Measurements from ENCODE around the gene PPP1R2B.

DNA sequence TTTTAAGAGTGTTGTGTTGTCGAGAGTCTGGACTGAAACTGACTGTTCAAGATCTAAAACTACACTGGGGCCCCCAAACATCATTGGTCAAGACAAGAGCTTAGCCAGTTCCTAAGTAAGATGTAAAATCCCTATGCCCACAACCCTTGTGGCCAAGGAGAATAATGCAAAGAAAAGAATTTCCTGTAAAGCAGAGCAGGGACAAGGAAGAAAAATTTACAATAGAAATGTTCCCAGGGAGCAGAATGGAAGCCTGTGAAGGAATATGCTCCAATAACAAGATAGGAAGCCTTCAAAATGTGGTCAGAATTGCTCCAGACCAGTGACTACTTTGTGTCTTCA, 20.4 kb downstream of the PPP1R2B start:
- TF ChIP-seq POLR2AphosphoS5 (IDR thresholded peaks at IDR 0.05; ENCODE audit: low read depth, low read length) (no peak), POLR2A (IDR thresholded peaks at IDR 0.05; ENCODE audit: low read depth, low read length) (no peak), POU2F2 (IDR thresholded peaks at IDR 0.05; ENCODE audit: low read depth, low read length) (no peak), SPI1 (IDR thresholded peaks at IDR 0.05; ENCODE audit: low read depth, low read length) (no peak)
